Measurements from ENCODE around the gene CRIP1. TPM values are rescaled to one million over a fixed set of nuclear protein-coding genes. Genes with fewer than 3 reads are reported as not detected.

Gene CRIP1
- total RNA-seq, 4 donors from 2014 or later, result 33.8 to 239 (median 37.8) TPM

- Histone ChIP-seq H3K4me1 (no peaks in the 10 kb centered on the region), H3K27me3 (no peaks in the 10 kb centered on the region), H3K27ac (no peak overlapping the region), H3K9me3 (no peaks in the 10 kb centered on the region), H3K36me3 (peaks cover 0 to 8% (median 0%) of the 10 kb centered on the region in 3 donors), H3K4me3 (no peak overlapping the region)
- TF ChIP-seq POLR2A (IDR thresholded peaks at IDR 0.05), result no peak
- DNase-seq, result no peak
Observed at GRCh38 chr14:105499256-105500035, 12.8 kb downstream of the CRIP1 start.

GRCh38 chr14:105500036-105500725 lies 13.5 kb downstream of the CRIP1 start:
- TF ChIP-seq CTCF (IDR thresholded peaks at IDR 0.05) (no peak), POLR2A (IDR thresholded peaks at IDR 0.05) (no peak)
- peaks cover 0 to 8% (median 0%) of the 10 kb centered on the region in 3 donors for H3K36me3 ChIP-seq
- H3K4me3 ChIP-seq, result no peak overlapping the region
- H3K27me3 ChIP-seq, result no peaks in the 10 kb centered on the region
- no peaks in the 10 kb centered on the region for H3K4me1 ChIP-seq
- no peak overlapping the region for H3K27ac ChIP-seq
- no peaks in the 10 kb centered on the region for H3K9me3 ChIP-seq
- DNase-seq, result no peak

GRCh38 chr14:105500726-105501101 lies 14.0 kb downstream of the CRIP1 start:
- DNase-seq, result no peak
- TF ChIP-seq CTCF (IDR thresholded peaks at IDR 0.05) (no peak), POLR2A (IDR thresholded peaks at IDR 0.05) (no peak)

GRCh38 chr14:105501504-105502291 lies 15.0 kb downstream of the CRIP1 start:
- Histone ChIP-seq H3K27me3 (no peaks in the 10 kb centered on the region), H3K9me3 (no peaks in the 10 kb centered on the region), H3K4me3 (no peak overlapping the region), H3K36me3 (peaks cover 0 to 8% (median 0%) of the 10 kb centered on the region in 3 donors), H3K27ac (no peak overlapping the region), H3K4me1 (no peaks in the 10 kb centered on the region)
- DNase-seq, result no peak
- no peak for TF ChIP-seq POLR2A (IDR thresholded peaks at IDR 0.05)
- no peak for TF ChIP-seq CTCF (IDR thresholded peaks at IDR 0.05)

More at GRCh38 chr14:105500726-105501101, 14.0 kb downstream of the CRIP1 start:
- Histone ChIP-seq H3K36me3 (peaks cover 0 to 8% (median 0%) of the 10 kb centered on the region in 3 donors), H3K9me3 (no peaks in the 10 kb centered on the region), H3K4me3 (no peak overlapping the region), H3K4me1 (no peaks in the 10 kb centered on the region), H3K27ac (no peak overlapping the region), H3K27me3 (no peaks in the 10 kb centered on the region)

GRCh38 chr14:105502446-105503295 lies 16.0 kb downstream of the CRIP1 start:
- DNase-seq, result no peak
- Histone ChIP-seq H3K27me3 (no peaks in the 10 kb centered on the region), H3K27ac (no peak overlapping the region), H3K4me3 (no peak overlapping the region), H3K4me1 (no peaks in the 10 kb centered on the region), H3K36me3 (peaks cover 0 to 8% (median 0%) of the 10 kb centered on the region in 3 donors), H3K9me3 (no peaks in the 10 kb centered on the region)
- TF ChIP-seq POLR2A (IDR thresholded peaks at IDR 0.05) (no peak), CTCF (IDR thresholded peaks at IDR 0.05) (no peak)
